ENCODE results near the gene GCHFR.

The GCHFR gene

DNA sequence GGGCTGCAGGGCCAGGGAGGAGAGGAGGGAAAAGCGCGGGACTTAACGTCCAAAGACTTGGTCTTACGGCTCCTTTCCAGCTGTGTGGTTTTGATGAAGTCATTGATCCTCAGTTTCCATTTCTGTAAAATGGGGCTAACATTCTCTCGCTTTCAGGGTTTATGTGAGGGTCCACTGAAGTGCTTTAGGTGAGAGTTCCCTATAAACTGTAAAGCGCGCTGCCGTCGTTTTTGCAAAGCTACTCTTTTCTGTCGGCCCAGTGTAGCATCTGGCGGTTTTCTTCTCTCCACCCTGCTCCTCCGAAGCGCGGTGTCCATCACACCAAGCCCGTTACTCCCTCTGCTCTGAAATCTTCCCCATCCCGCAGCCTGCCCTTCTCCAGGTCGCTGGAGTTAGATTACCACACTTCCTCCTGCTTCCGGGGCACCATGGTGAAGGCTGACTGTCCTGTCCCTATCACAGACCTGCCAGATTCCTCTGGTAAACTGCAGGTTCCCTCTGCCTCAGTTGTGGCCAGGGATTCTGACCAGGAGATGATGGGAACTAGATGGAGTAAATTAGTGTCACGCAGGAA is 44.1 kb downstream of the GCHFR start:
- Histone ChIP-seq H3K27ac (peak overlapping the region; percentile 80), H3K27me3 (no peaks in the 10 kb centered on the region), H3K36me3 (peaks cover 30% of the 10 kb centered on the region), H3K9me3 (no peaks in the 10 kb centered on the region), H3K4me3 (ENCODE audit: low read depth in 1 of 2, low read length in 1 of 2) (peak overlapping the region; percentile 98 to 100), H3K4me1 (ENCODE audit: control insufficient read depth in 1 of 2, insufficient read depth in 1 of 2, low read depth in 1 of 2, low read length in 1 of 2) (peaks cover 15 to 16% of the 10 kb centered on the region in 2 experiments)
- TF ChIP-seq CTCF (IDR thresholded peaks at IDR 0.05) = no peak

- Histone ChIP-seq H3K9me3 (no peaks in the 10 kb centered on the region), H3K27me3 (no peaks in the 10 kb centered on the region), H3K4me3 (ENCODE audit: low read depth in 1 of 2, low read length in 1 of 2) (no peak overlapping the region), H3K36me3 (peaks cover 40% of the 10 kb centered on the region), H3K27ac (no peak overlapping the region), H3K4me1 (ENCODE audit: control insufficient read depth in 1 of 2, insufficient read depth in 1 of 2, low read depth in 1 of 2, low read length in 1 of 2) (peaks cover 15 to 16% of the 10 kb centered on the region in 2 experiments)
- no peak for TF ChIP-seq CTCF (IDR thresholded peaks at IDR 0.05)
These were observed 45.1 kb downstream of the GCHFR start for GRCh38 chr15:40808861-40809450.

- H3K27ac ChIP-seq = no peak overlapping the region
- no peak for TF ChIP-seq CTCF (IDR thresholded peaks at IDR 0.05)
- H3K4me1 ChIP-seq (ENCODE audit: control insufficient read depth in 1 of 2, insufficient read depth in 1 of 2, low read depth in 1 of 2, low read length in 1 of 2) = peaks cover 4 to 5% of the 10 kb centered on the region in 2 experiments
- H3K27me3 ChIP-seq = no peaks in the 10 kb centered on the region
- peaks cover 58% of the 10 kb centered on the region for H3K36me3 ChIP-seq
- H3K4me3 ChIP-seq (ENCODE audit: low read depth in 1 of 2, low read length in 1 of 2) = no peak overlapping the region
- H3K9me3 ChIP-seq = no peaks in the 10 kb centered on the region
These were observed 49.0 kb downstream of the GCHFR start for GRCh38 chr15:40812721-40813425.

DNA sequence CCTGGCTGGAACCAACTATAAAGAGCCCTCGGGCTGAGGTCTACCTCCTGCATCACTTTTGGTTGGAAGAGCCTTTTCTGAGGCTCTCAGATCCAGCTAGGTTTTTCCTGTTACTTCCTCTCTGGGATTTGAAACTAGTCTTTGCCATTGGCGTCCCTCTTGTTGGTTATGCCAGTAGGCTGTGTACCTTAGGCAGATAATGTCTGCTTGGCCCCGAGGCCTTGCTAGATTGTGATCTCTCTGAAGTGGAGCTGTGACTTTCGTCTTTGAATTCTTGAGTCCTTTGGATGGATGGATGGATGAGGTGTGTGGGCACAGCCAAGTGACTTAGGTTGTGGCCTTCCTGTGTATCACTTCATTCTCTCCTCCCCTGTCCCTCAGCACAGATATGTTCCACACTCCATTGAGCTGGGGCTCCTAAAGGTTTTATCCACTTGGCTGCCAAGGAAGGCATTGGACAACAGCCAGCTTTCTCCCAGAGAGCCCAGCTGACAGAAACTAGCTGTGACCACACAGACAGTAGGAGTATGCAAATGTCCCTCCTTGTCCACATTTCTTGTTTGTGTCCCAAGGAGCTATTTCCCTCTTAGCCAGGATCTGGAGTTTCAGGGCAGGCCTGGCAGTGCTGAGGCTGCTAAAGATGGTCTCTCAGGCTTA is 51.3 kb downstream of the GCHFR start:
- H3K36me3 ChIP-seq = peaks cover 50% of the 10 kb centered on the region
- H3K27me3 ChIP-seq = no peaks in the 10 kb centered on the region
- TF ChIP-seq CTCF (IDR thresholded peaks at IDR 0.05) = no peak
- no peak overlapping the region for H3K27ac ChIP-seq
- H3K4me1 ChIP-seq (ENCODE audit: control insufficient read depth in 1 of 2, insufficient read depth in 1 of 2, low read depth in 1 of 2, low read length in 1 of 2) = no peaks in the 10 kb centered on the region
- no peaks in the 10 kb centered on the region for H3K9me3 ChIP-seq
- H3K4me3 ChIP-seq (ENCODE audit: low read depth in 1 of 2, low read length in 1 of 2) = no peak overlapping the region
